ENCODE data around the gene ARHGAP40. TPM values are rescaled to one million over a fixed set of nuclear protein-coding genes. Genes with fewer than 3 reads are reported as not detected.

ARHGAP40 gene
- total and polyA plus RNA-seq, 2 of the 4 experiments (the other 2 are of a cell fraction) = not detected

GRCh38 chr20:38640521-38640920 is 38.9 kb downstream of the ARHGAP40 start:
- Histone ChIP-seq H3K9me1 (ENCODE audit: insufficient read depth, low read length) (0 out of 2 replicates have a peak, but pooled peaks cover 3% of the 10 kb centered on the region), H2BK20ac (ENCODE audit: low read depth, low read length) (no peak overlapping the region), H2BK5ac (ENCODE audit: low read depth, low read length, poor library complexity, severe bottlenecking) (no peak overlapping the region), H2BK120ac (ENCODE audit: low read depth, low read length) (no peak overlapping the region), H3K4ac (ENCODE audit: low read depth, low read length) (no peak overlapping the region), H3K27me3 (ENCODE audit: control insufficient read depth, insufficient read depth, low read length) (peaks cover 32% of the 10 kb centered on the region), H4K20me1 (ENCODE audit: insufficient read depth, low read length) (no peaks in the 10 kb centered on the region), H2AK5ac (ENCODE audit: low read depth, low read length) (no peak overlapping the region), H2AK9ac (replicated peaks; ENCODE audit: low read depth, low read length, poor library complexity) (no peak overlapping the region), H4K91ac (ENCODE audit: insufficient read depth, low read depth, low read length) (no peak overlapping the region), H3K4me3 (ENCODE audit: insufficient read depth, low read depth, low read length) (no peak overlapping the region), H2BK15ac (ENCODE audit: low read depth, low read length) (no peak overlapping the region), H3K9ac (ENCODE audit: low read depth, low read length) (no peak overlapping the region), H3K4me1 (ENCODE audit: control insufficient read depth, insufficient read depth, low read length) (no peaks in the 10 kb centered on the region), H3K56ac (ENCODE audit: extremely low read depth, insufficient read depth, low read length) (no peak overlapping the region), H3K23ac (ENCODE audit: low read depth, low read length) (no peak overlapping the region), H3K36me3 (ENCODE audit: control insufficient read depth, insufficient read depth, low read length) (no peaks in the 10 kb centered on the region), H3K27ac (ENCODE audit: insufficient read depth, low read length) (no peak overlapping the region), H3K79me1 (ENCODE audit: low read depth in 1 of 2, low read length in 2 of 2) (no peaks in the 10 kb centered on the region), H3K4me2 (ENCODE audit: low read depth, low read length) (no peak overlapping the region), H4K5ac (ENCODE audit: low read depth, low read length) (no peak overlapping the region), H4K8ac (ENCODE audit: low read depth in 2 of 2, low read length in 2 of 2) (no peak overlapping the region), H3K18ac (ENCODE audit: low read depth, low read length) (no peak overlapping the region), H3K14ac (replicated peaks; ENCODE audit: low read depth, low read length) (no peak overlapping the region), H2AFZ (replicated peaks; ENCODE audit: low read length, poor library complexity) (no peak overlapping the region), H3K9me3 (ENCODE audit: control insufficient read depth, insufficient read depth, low read length) (no peaks in the 10 kb centered on the region)
- TF ChIP-seq MAFK (IDR thresholded peaks at IDR 0.05; ENCODE audit: low read depth, low read length) (no peak), SMC3 (IDR thresholded peaks at IDR 0.05; ENCODE audit: low read depth, low read length) (no peak), NFE2L2 (IDR thresholded peaks at IDR 0.05; ENCODE audit: low read depth, low read length) (no peak), RAD21 (IDR thresholded peaks at IDR 0.05; ENCODE audit: low read length) (no peak), POLR2A (IDR thresholded peaks at IDR 0.05; ENCODE audit: low read depth, low read length) (no peak), MAZ (IDR thresholded peaks at IDR 0.05; ENCODE audit: borderline replicate concordance, low read depth, low read length) (no peak), USF2 (IDR thresholded peaks at IDR 0.05; ENCODE audit: low read depth, low read length) (no peak), RFX5 (IDR thresholded peaks at IDR 0.05; ENCODE audit: low read depth, low read length) (no peak), ELK1 (IDR thresholded peaks at IDR 0.05; ENCODE audit: borderline replicate concordance, low read depth, low read length) (no peak), BHLHE40 (IDR thresholded peaks at IDR 0.05; ENCODE audit: low read depth, low read length) (no peak), CEBPB (IDR thresholded peaks at IDR 0.05; ENCODE audit: low read depth, low read length) (no peak), CHD1 (IDR thresholded peaks at IDR 0.05; ENCODE audit: low read depth, low read length) (no peak), RCOR1 (IDR thresholded peaks at IDR 0.05; ENCODE audit: insufficient replicate concordance, low read length) (no peak), CTCF (conservative IDR thresholded peaks at IDR 0.05; ENCODE audit: low read depth, low read length) (no peak), MXI1 (IDR thresholded peaks at IDR 0.05; ENCODE audit: borderline replicate concordance, low read depth, low read length) (no peak), FOS (IDR thresholded peaks at IDR 0.05; ENCODE audit: low read depth, low read length) (no peak)
- dilution Hi-C loops (cut with HindIII; ENCODE audit: low sequenced_read_pairs, unreplicated experiment) = no loop called here
- intact Hi-C loops (cut with micrococcal nuclease) = no loop called here
- 17% methylated on average over 2 of the region's 4 CpGs; no CpG with 5 or more reads in 1 of the 2 experiments for WGBS, 2 experiments (ENCODE audit: extremely low coverage in 2 of 2, insufficient read length in 1 of 2)
- ChIA-PET POLR2A (ENCODE audit: unreplicated experiment) (no interaction called here), CTCF (no interaction called here)
- no TSS peak for BruUV-seq (replicated peaks)
- DNase-seq = no peak
- ATAC-seq (ENCODE audit: low read depth) = no peak
- in situ Hi-C loops (cut with MboI; ENCODE audit: low sequenced_read_pairs) = loop anchor here (10.0 kb wide), 3 partner anchors 94 to 404 kb away; no protein-coding TSS in a partner anchor

All from IMR-90 (cell line).